ENCODE measurements around the gene KLRB1.

GRCh38 chr12:9648701-9649531, 41.2 kb upstream of the KLRB1 start:
- TF ChIP-seq CTCF (IDR thresholded peaks at IDR 0.05; ENCODE audit: low read depth, low read length, poor library complexity, severe bottlenecking) (no peak), EZH2phosphoT487 (IDR thresholded peaks at IDR 0.05; ENCODE audit: borderline replicate concordance, low read length) (no peak)

Measured in DOHH2 (cell line).